ENCODE measurements around the gene ATP10D. TPM values are rescaled to one million over a fixed set of nuclear protein-coding genes. Genes with fewer than 3 reads are reported as not detected.

Gene ATP10D
- total and polyA plus RNA-seq, 9 of the 15 experiments (the other 6 are each of a cell fraction or from before 2014, with no cell fraction given), result 0.10 to 0.36 (median 0.19) TPM; not detected in 1

DNA sequence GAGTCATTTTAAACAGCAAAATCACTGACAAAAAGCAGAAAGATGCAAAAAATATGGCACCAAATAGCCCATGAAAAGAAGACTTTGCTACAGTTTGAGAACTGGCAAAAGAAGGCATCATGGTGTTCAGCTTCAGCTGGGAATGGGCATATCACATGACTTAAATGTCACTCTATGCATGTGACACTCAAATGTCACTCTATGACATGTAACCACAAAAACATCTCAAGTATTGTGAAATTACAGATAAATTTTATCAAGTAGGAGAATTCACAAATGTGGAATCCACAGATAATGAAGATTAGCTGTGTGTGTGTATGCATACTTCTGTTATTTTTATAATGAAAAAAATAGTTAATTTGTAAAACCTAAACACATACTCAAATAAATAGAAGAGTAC is 81.9 kb downstream of the ATP10D start (continued):
- no peak for TF ChIP-seq CHCHD3 (CRISPR knock-in tag; IDR thresholded peaks at IDR 0.05)
- no peak for TF ChIP-seq DNMT1 (IDR thresholded peaks at IDR 0.05)
- 0 out of 2 replicates have a peak, but pooled peaks have one; percentile 12 for TF ChIP-seq SOX6 (IDR thresholded peaks at IDR 0.05)
- TF ChIP-seq, protein P1, sequence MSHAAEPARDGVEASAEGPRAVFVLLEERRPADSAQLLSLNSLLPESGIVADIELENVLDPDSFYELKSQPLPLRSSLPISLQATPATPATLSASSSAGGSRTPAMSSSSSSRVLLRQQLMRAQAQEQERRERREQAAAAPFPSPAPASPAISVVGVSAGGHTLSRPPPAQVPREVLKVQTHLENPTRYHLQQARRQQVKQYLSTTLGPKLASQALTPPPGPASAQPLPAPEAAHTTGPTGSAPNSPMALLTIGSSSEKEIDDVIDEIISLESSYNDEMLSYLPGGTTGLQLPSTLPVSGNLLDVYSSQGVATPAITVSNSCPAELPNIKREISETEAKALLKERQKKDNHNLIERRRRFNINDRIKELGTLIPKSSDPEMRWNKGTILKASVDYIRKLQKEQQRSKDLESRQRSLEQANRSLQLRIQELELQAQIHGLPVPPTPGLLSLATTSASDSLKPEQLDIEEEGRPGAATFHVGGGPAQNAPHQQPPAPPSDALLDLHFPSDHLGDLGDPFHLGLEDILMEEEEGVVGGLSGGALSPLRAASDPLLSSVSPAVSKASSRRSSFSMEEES (CRISPR knock-in tag; IDR thresholded peaks at IDR 0.05), result peak; percentile 92
- TF ChIP-seq TEAD4 (IDR thresholded peaks at IDR 0.05; ENCODE audit: low read length), result peak; percentile 20; the same call in 1 of the 2 replicates
- TF ChIP-seq TEAD4 (CRISPR knock-in tag; IDR thresholded peaks at IDR 0.05; ENCODE audit: borderline replicate concordance), result no peak

- no peaks in the 10 kb centered on the region for H3K79me2 ChIP-seq (ENCODE audit: control insufficient read depth, insufficient read depth, low read length)
- H3K9me3 ChIP-seq (replicated peaks; ENCODE audit: control insufficient read depth, insufficient read depth, low read depth, low read length), result no peaks in the 10 kb centered on the region
- no peaks in the 10 kb centered on the region for H4K20me1 ChIP-seq (replicated peaks; ENCODE audit: control insufficient read depth, insufficient read depth, low read length)
- ATAC-seq (no peak), DNase-seq (ENCODE audit: extremely low read depth in 1 of 4, low spot score in 3 of 4) (no peak), FAIRE-seq (no peak)
- POLR2A ChIA-PET, result no interaction called here
- no peak overlapping the region for H3K4me2 ChIP-seq (ENCODE audit: insufficient read depth, low read length)
- no peaks in the 10 kb centered on the region for H3K27me3 ChIP-seq (ENCODE audit: control insufficient read depth in 2 of 2, insufficient read depth in 2 of 2, low read length in 2 of 2)
- intact Hi-C loops (cut with micrococcal nuclease) (loop anchor here (10.0 kb wide), 1 partner anchor 183 kb away; no protein-coding TSS in a partner anchor), in situ Hi-C loops (cut with MboI) (no loop called here)
- peaks cover 7 to 15% of the 10 kb centered on the region in 2 experiments; a peak in 4 of 5 replicates for H3K4me1 ChIP-seq (replicated peaks in 1 of 2; ENCODE audit: control insufficient read depth in 2 of 2, insufficient read depth in 2 of 2, low read length in 2 of 2)
- peak overlapping the region; percentile 14 for H2AFZ ChIP-seq (ENCODE audit: low read depth, low read length)
- WGBS (ENCODE audit: insufficient coverage, low coverage, missing lambda C conversion rate), result 67% methylated on average over 1 of the region's 1 CpG
- no peak overlapping the region for H3K9ac ChIP-seq (ENCODE audit: insufficient read depth in 1 of 2, low read depth in 2 of 2, low read length in 2 of 2)
- no TSS peak for BruUV-seq (replicated peaks)
- H3K9me1 ChIP-seq (ENCODE audit: control insufficient read depth, insufficient read depth, low read length), result no peaks in the 10 kb centered on the region
- CTCF ChIA-PET (ENCODE audit: low intra/inter-chr PET ratio), result no interaction called here
- no peak overlapping the region for H3K4me3 ChIP-seq
- H3K27ac ChIP-seq (ENCODE audit: extremely low read depth, low read depth, low read length), result no peak overlapping the region
- no peak for TF ChIP-seq ZNF79 (CRISPR knock-in tag; IDR thresholded peaks at IDR 0.05; ENCODE audit: low read depth)
- no peak for TF ChIP-seq U2AF1 (optimal IDR thresholded peaks at IDR 0.05; ENCODE audit: low read depth, low read length)
- no peak for TF ChIP-seq COPS2 (conservative IDR thresholded peaks at IDR 0.05)
- H3K36me3 ChIP-seq (ENCODE audit: control insufficient read depth, insufficient read depth, low read length), result no peaks in the 10 kb centered on the region
These were observed 82.4 kb downstream of the ATP10D start for GRCh38 chr4:47567511-47567910.
